GM18861 (cell line): ENCODE measurements around the gene APLP2.
"Not testable (repeated sequence)": the region's sequence is repeated elsewhere in the genome, so short reads cannot be mapped to it uniquely, and the experiment has no call there.

Source experiments
- ATAC-seq: cut with Tn5 transposase; IDR thresholded peaks from one replicate; pipeline ENCODE4 v1.9.1; 2021; ENCODE audit not compliant: unreplicated experiment

The APLP2 gene

GRCh38 chr11:130089674-130090073 is 20.0 kb downstream of the APLP2 start:
- no peak for ATAC-seq

GRCh38 chr11:130090517-130090916 is 20.8 kb downstream of the APLP2 start:
- not testable (repeated sequence) for ATAC-seq

- not testable (repeated sequence) for ATAC-seq
Measured at GRCh38 chr11:130091169-130091568, 21.5 kb downstream of the APLP2 start.

- no peak for ATAC-seq
Measured at GRCh38 chr11:130092661-130093060, 23.0 kb downstream of the APLP2 start.

- ATAC-seq, result no peak
Measured at GRCh38 chr11:130094614-130095013, 24.9 kb downstream of the APLP2 start.

GRCh38 chr11:130095326-130095725 is 25.6 kb downstream of the APLP2 start:
- ATAC-seq, result no peak

GRCh38 chr11:130096042-130096441 is 26.3 kb downstream of the APLP2 start:
- no peak for ATAC-seq

- ATAC-seq, result no peak
Measured at GRCh38 chr11:130096823-130097222, 27.1 kb downstream of the APLP2 start.

GRCh38 chr11:130097285-130097684 is 27.6 kb downstream of the APLP2 start:
- ATAC-seq, result no peak

- ATAC-seq, result no peak
Measured at GRCh38 chr11:130099356-130099755, 29.7 kb downstream of the APLP2 start.

GRCh38 chr11:130100381-130101095 is 30.8 kb downstream of the APLP2 start:
- ATAC-seq, result no peak

- no peak for ATAC-seq
Measured at GRCh38 chr11:130101661-130102060, 32.0 kb downstream of the APLP2 start.

GRCh38 chr11:130102301-130103249 is 32.9 kb downstream of the APLP2 start:
- ATAC-seq, result no peak

- ATAC-seq, result no peak
Measured at GRCh38 chr11:130103296-130103814, 33.7 kb downstream of the APLP2 start.

- no peak for ATAC-seq
Measured at GRCh38 chr11:130106381-130106780, 36.7 kb downstream of the APLP2 start.

- not testable (repeated sequence) for ATAC-seq
Measured at GRCh38 chr11:130108671-130109070, 39.0 kb downstream of the APLP2 start.

GRCh38 chr11:130109386-130109785 is 39.7 kb downstream of the APLP2 start:
- no peak for ATAC-seq

- no peak for ATAC-seq
Measured at GRCh38 chr11:130110339-130111108, 40.8 kb downstream of the APLP2 start.

GRCh38 chr11:130112071-130112830 is 42.6 kb downstream of the APLP2 start:
- ATAC-seq, result no peak

- ATAC-seq, result no peak
Measured at GRCh38 chr11:130114281-130114680, 44.6 kb downstream of the APLP2 start.
